Urinary bladder (tissue), 4 donors: ENCODE results near the gene BRD4. TPM values are rescaled to one million over a fixed set of nuclear protein-coding genes. Genes with fewer than 3 reads are reported as not detected.
A peak's percentile ranks its signal among the peaks of the same experiment; 100 is the strongest.

Experiments
- DNase-seq: peaks from one replicate; pipeline ENCODE4 v3.0.0-alpha.2; 2015; ENCODE audit errors: extremely low spot score
- H3K27ac ChIP-seq: one replicate; pipeline ENCODE4 v1.5.1; 2013; ENCODE audit warnings: low read depth, mild to moderate bottlenecking, moderate library complexity
- H3K36me3 ChIP-seq: one replicate; pipeline ENCODE4 v1.6.1; 2013; ENCODE audit warnings: mild to moderate bottlenecking, moderate library complexity; ENCODE audit not compliant: insufficient read depth
- H3K4me1 ChIP-seq: one replicate; pipeline ENCODE4 v1.6.1; 2013; ENCODE audit warnings: mild to moderate bottlenecking, moderate library complexity; ENCODE audit not compliant: insufficient read depth
- H3K4me3 ChIP-seq: one replicate; pipeline ENCODE4 v1.5.1; 2013; ENCODE audit warnings: low read depth, low read length
- WGBS: extraction: QIAGEN DNeasy Blood & Tissue Kit; methylation state at CpG from one replicate; pipeline ENCODE4 v1.1.7; 2013; 5-methylcytosine and 5-hydroxymethylcytosine counted together
- polyA plus RNA-seq: library from polyadenylated mRNA; stranded (reverse); fragments of 200-250 nt; gene quantifications from one replicate; pipeline ENCODE4 v1.2.3, GENCODE V29; 2013
- total RNA-seq: library from RNA; depleted of rRNA; stranded (reverse); fragments of >200 nt; gene quantifications from one replicate; pipeline ENCODE4 v1.2.3, GENCODE V29; 2014
- donor health status: healthy with polysubstance abuse.
- donor health status: healthy.

The BRD4 gene
- total and polyA plus RNA-seq, 2 donors: 16.4 to 28.0 TPM

DNA sequence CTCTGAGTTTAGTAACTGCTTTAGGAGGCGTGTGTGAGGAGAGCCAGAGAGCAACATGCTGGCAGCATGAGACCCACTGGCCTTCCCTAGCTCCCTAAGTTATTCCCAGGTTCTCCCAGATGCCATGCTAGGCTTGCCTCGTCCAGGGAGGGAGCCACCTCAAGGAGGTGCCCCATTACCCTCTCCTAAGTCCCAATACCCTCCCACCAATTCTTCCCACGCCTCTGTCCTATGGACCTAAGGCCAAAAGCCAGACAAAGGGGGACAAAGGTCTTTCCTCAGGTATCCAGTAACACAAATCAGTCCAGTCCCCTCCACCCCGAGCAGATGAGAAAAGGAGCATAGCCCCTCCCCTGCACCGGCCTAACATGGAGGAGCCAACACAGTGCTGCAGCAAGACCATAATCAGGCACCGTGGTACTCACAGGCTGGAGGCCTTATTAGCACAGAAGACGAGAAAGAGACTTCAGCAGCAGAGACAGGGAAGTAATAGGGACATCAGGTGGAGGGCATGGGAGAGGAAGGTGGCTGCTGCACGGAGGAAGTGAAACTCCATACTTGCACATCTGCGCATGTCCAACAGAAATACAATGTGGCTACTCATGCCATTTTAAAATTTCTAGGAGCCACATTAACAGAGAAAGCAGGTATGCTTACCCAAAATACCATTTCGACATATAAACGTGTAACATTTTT, 46.3 kb downstream of the BRD4 start:
- DNase-seq: no peak
- peaks cover 10% of the 10 kb centered on the region for H3K4me1 ChIP-seq

DNA sequence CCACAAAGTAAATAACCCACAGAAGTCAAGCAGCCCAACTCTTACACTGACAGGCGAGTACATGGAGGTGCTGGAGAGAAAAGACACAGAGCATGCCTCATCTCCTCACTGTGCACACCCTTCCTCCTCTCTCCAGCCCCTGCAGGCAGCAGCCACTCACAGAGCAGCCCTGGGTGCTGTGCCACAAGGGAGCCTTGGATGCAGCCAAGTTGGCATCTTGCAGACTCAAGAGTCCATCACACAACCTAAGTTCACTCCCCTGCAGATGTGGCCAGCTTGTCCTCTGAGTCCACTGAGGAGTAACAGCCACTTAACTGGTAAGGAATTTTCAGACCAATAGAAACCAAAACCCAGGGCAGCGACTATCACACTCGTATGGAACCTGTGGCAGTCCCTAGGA, 47.4 kb downstream of the BRD4 start:
- Histone ChIP-seq H3K27ac (no peak overlapping the region), H3K36me3 (no peaks in the 10 kb centered on the region), H3K4me3 (no peak overlapping the region), H3K4me1 (peaks cover 10% of the 10 kb centered on the region)
- DNase-seq: no peak
- 78% methylated on average over 3 of the region's 3 CpGs for WGBS

More for the DNA sequence above, 46.3 kb downstream of the BRD4 start:
- H3K36me3 ChIP-seq: no peaks in the 10 kb centered on the region
- WGBS: 75% methylated on average over 11 of the region's 11 CpGs
- H3K4me3 ChIP-seq: no peak overlapping the region
- H3K27ac ChIP-seq: no peak overlapping the region

DNA sequence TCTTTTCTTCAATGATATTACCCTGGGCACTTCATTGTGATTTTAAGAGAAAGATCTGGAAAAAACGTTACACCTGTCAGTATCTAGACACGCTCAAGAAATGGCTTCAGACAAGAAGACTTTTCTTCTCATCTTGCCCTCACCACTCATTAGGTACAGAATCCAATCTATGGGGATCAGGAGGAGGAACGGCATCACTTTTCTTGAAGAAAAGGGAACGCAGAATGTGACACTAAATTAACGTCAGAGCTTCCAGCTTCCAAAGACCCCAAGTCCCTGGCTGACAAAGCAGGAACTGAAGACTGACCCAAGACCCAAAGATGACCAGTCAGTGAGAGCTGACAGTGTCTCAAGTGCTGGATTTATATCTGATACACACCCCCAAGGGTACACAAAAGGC, 48.2 kb downstream of the BRD4 start:
- DNase-seq: no peak
- Histone ChIP-seq H3K4me1 (peaks cover 10% of the 10 kb centered on the region), H3K4me3 (no peak overlapping the region), H3K36me3 (no peaks in the 10 kb centered on the region), H3K27ac (no peak overlapping the region)
- WGBS: 87% methylated on average over 5 of the region's 5 CpGs

DNA sequence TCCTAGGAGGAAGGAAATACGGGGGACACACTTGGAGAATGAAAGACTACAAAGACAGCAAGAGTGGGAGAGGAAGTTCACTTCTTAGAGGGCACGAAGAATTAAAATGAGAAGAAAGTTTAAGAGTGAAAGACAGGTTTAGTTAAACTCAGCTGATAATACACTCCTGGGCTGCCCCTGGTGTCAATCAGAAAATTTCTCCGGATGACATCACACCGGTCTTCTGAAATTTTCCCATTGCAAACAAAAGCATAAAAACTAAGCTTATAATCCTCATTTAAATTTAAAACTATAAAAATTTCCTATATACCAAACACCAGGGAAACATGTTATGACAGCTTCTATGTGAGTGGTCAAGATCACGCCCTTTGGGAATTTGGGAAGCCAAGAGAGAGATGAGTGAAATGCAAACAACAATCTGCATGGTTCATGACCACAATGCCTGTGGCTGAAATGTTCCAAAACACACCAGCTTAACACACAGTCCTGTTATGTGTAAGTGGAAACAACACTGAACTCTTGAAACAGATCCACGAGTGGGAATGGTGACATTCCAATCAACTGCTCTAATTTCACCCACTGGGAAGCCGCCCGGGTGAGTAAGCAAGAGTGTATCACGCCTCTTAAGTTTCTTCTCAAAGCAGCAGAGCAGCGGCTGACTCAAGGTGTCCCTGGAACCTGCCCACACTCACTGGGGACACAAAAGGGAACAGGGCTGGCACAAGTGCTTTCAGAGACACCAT, 49.0 kb downstream of the BRD4 start:
- Histone ChIP-seq H3K36me3 (no peaks in the 10 kb centered on the region), H3K27ac (no peak overlapping the region), H3K4me1 (peaks cover 10% of the 10 kb centered on the region), H3K4me3 (no peak overlapping the region)
- no peak for DNase-seq
- WGBS: 48% methylated on average over 10 of the region's 10 CpGs

DNA sequence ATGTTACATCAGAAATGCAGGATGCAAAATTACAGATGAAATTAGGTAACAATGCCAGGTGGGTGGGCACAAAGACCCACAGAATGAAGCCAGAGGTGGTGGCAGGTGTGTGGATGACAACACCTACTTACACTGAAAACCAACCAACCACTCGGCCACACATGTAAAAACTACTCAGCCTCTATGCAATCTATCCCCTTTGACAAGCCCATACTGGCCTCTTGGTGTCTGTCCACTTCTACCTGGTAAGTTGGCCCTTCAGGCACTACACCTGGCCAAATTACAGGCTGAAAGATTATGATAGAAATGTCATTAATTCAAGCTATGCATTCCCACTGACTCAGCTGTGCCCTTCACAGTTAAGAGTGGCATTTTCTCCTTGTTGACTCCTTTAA, 50.0 kb downstream of the BRD4 start:
- WGBS: 75% methylated on average over 1 of the region's 1 CpG
- Histone ChIP-seq H3K4me1 (peaks cover 10% of the 10 kb centered on the region), H3K27ac (no peak overlapping the region), H3K36me3 (no peaks in the 10 kb centered on the region), H3K4me3 (no peak overlapping the region)
- DNase-seq: no peak

DNA sequence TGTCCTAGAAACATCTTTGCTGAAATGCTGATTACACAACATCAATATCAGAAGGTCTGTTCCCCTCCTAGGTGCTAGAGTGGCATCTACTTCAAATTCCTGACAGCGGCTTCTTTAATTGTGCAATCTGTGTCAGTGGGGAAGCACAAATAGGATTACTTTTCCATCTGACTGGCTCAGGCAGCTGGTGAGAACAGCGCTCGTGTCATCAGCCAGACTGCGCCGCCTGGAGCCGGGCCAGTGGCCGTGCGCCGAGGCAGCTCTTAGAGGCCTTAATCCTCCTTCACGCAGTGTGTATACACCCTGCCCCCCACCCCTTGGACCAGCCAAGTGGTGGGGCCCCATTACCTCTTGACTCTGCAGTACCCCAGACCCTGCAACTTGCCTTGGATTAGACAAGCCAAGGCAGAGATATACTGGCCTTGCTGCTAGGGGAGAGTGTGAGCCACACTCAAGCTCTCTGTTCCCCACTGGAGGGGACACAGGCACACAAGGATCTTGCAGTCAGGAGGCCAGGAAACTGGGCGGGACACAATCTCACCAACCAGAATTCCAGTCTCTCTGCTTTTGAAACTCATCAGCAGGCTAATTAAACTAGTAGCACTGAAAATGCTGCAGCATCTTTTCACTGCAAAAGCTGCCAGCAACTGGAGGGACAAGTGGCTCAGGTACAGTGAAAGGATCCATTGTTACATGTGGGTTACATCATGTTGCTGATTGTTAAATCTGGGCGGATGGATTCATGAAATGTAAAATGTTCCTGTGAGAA, 51.2 kb downstream of the BRD4 start:
- Histone ChIP-seq H3K4me1 (peaks cover 10% of the 10 kb centered on the region), H3K4me3 (no peak overlapping the region), H3K27ac (peak overlapping the region; percentile 34), H3K36me3 (no peaks in the 10 kb centered on the region)
- DNase-seq: no peak
- WGBS: 9% methylated on average over 12 of the region's 12 CpGs

DNA sequence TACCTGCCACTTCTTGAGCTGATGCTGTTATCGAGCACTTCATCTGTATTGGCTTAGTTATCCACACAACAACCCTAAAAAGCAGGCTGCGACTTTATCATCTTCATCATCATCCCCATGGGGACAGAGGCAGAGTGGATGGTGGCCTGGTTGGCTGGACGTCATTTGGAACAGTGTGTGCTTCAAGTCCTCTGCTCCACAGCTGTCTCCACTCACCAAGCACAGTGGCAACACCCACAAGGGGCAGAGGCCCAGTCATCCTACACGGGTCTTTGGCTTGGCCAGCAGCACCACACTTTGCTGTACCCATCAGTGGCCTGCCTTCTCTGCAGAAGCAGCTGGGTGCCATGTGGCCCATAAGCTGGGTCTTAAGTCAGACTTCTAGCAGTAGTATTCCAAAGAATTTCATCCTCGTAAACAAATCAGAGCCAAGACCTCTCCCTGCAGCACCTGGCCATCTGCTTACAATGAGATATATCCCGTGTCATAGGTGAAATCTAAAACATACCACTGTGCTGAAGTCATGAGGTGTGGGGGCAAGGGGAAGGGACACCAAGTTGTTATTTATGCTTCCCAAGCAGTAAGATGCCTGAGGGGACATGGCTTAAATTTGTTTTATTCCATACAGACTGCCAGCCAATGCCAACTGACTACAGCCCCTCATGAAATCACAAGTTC, 52.2 kb downstream of the BRD4 start:
- Histone ChIP-seq H3K27ac (no peak overlapping the region), H3K4me1 (peaks cover 12% of the 10 kb centered on the region), H3K4me3 (no peak overlapping the region), H3K36me3 (no peaks in the 10 kb centered on the region)
- 41% methylated on average over 6 of the region's 6 CpGs for WGBS
- DNase-seq: no peak

DNA sequence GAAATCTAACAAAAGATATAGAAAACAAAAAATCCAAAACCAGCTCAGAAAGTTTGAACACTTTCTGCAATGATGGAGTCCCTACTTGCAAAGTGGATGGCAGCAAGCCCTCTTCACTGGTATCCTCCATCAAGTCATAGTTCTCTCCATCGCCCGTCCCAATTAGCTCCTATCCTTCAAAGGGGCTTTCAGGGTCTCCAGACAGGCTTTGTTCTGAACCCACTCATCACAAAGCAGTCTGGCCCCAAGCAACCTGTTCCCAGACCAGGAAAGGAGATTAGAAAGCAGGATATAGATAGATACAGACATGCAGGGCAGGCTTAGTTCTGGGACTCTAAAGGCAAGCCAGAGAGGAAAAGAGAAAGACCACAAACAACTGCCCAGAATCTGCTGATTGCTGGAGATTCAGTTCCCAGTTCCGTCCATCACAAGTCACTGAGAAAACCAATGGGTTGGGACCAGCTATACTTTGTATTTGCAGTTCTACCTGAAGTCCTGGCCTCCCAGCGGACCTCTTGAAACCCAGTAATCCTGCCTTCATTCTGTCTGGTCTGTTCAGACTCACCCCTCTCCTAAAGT, 52.9 kb downstream of the BRD4 start:
- Histone ChIP-seq H3K27ac (no peak overlapping the region), H3K4me3 (no peak overlapping the region), H3K36me3 (no peaks in the 10 kb centered on the region), H3K4me1 (peaks cover 12% of the 10 kb centered on the region)
- DNase-seq: no peak
- WGBS: 83% methylated on average over 4 of the region's 4 CpGs

DNA sequence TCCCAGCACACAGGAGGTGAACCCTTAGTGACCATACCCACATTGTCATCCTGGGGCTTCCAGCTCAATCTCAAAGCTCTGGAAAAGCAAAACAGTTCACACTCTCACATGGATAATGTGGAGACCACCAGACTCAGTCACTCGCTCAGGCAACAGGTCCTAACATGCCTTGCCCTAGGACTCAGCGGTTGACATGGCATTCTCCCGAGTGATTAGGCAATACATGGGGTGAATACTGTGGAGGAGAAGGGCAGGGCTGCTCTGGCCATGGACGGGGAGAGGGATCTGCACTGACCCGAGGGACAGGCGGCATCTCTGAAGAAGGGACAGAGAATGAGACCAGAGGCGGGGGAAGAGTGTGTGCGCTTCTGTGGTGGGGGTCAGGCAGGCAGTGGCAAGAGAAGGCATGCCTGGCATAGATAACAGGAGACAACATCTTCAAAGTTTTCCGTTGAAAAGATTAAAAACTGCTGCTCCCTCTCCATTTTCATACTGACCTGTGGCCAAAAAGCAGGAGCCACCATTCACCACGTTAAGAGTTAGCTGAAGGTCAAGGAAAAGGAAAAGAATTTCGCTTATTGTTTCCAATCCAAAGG, 55.6 kb downstream of the BRD4 start:
- WGBS: 71% methylated on average over 11 of the region's 11 CpGs
- no peak overlapping the region for H3K27ac ChIP-seq
- H3K4me1 ChIP-seq: peaks cover 2% of the 10 kb centered on the region
- no peak for DNase-seq
- H3K36me3 ChIP-seq: no peaks in the 10 kb centered on the region
- H3K4me3 ChIP-seq: no peak overlapping the region

DNA sequence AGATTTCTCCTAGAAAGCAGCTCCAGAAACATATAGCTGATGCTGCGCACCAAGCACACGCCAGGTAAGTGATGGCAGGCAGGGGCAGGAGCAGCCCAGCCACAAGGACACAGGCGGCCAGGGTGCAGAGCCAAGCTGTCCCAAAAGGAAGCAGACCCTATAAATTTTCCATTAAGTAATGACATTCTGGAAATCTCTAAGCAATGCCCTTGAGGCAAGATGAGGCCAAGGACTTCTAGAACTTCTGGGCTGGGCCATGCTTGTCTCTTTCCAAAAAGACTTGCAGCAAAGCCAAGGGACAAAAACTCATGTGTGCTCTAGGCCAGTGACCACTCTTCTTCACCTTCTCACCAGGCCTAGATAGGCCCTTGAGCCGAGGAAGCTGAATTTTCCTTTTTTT, 57.9 kb downstream of the BRD4 start:
- 90% methylated on average over 4 of the region's 4 CpGs for WGBS
- peaks cover 2% of the 10 kb centered on the region for H3K4me1 ChIP-seq
- no peak overlapping the region for H3K27ac ChIP-seq
- DNase-seq: no peak
- H3K4me3 ChIP-seq: no peak overlapping the region
- H3K36me3 ChIP-seq: no peaks in the 10 kb centered on the region

DNA sequence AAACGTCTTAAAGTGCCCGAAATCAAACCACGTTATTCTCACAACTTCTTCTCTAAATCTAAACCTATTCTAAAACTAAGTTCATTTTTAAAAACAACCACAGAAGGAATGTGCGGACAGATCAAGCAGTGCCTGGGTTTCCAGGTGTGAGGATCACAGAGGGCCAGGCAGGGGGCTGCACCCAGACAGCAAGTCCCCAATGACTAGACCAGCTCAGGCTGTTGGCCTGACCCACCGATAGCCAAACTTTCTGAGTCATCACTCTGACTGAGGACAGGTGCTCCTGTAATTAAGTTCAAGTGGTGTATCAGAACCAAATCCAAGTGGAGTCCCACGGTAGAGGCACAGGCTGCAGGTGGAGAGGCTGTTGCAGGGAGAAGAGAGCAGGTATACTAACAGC, 62.5 kb downstream of the BRD4 start:
- no peaks in the 10 kb centered on the region for H3K4me1 ChIP-seq

DNA sequence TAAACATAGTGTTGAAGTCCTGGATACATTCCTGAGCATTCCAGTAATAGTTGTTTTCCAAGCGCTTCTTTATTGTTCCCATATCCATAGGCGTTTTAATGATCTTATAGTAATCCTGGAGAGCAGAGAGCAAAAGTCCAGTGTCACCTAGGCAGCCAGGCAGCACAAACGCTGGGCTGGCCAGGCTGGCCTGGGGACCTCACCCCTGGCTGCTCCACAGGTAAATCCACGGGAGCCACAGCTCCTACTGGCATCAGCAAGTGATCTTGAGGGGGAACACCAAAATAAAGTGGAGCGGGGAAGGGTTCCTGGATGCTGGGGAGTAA, 63.4 kb downstream of the BRD4 start:
- 72% methylated on average over 5 of the region's 5 CpGs for WGBS
- no peak overlapping the region for H3K27ac ChIP-seq
- H3K4me1 ChIP-seq: no peaks in the 10 kb centered on the region
- no peak for DNase-seq
- H3K4me3 ChIP-seq: no peak overlapping the region
- no peaks in the 10 kb centered on the region for H3K36me3 ChIP-seq

More for the DNA sequence above, 62.5 kb downstream of the BRD4 start:
- Histone ChIP-seq H3K36me3 (no peaks in the 10 kb centered on the region), H3K27ac (no peak overlapping the region), H3K4me3 (no peak overlapping the region)
- no peak for DNase-seq
- 76% methylated on average over 6 of the region's 6 CpGs for WGBS
